Stimulated activated CD8-positive, alpha-beta memory T cell treated with anti-CD3 and anti-CD28 coated beads, Interleukin-4, amount 100 ng/mL, for 1 hour (primary cell): ENCODE data around the gene SELENOI.
"Not testable (repeated sequence)": the region's sequence is repeated elsewhere in the genome, so short reads cannot be mapped to it uniquely, and the experiment has no call there.

Experiments
- DNase-seq, 2 donors: peaks; one replicate each; pipeline ENCODE4 v3.0.0-alpha.2; 2020; ENCODE audit warnings: low read depth in 2 of 2, low spot score in 1 of 2

SELENOI gene

GRCh38 chr2:26345545-26346453 lies at the start of gene SELENOI:
SELENOI (plus strand) TSS chr2:26346143; CDS start chr2:26346233, 90 bp downstream.
- peak; percentile 99 for DNase-seq

- no peak for DNase-seq
Observed at GRCh38 chr2:26297061-26297460, 48.9 kb upstream of the SELENOI start.

- no peak for DNase-seq
Observed at GRCh38 chr2:26298286-26298637, 47.7 kb upstream of the SELENOI start.

- DNase-seq = no peak
Observed at GRCh38 chr2:26298638-26299393, 47.1 kb upstream of the SELENOI start.

- DNase-seq = no peak
Observed at GRCh38 chr2:26299471-26300101, 46.4 kb upstream of the SELENOI start.

- DNase-seq = no peak
Observed at GRCh38 chr2:26300234-26300925, 45.6 kb upstream of the SELENOI start.

GRCh38 chr2:26302846-26303245 lies 43.1 kb upstream of the SELENOI start:
- no peak for DNase-seq

- not testable (repeated sequence) for DNase-seq
Observed at GRCh38 chr2:26305094-26305493, 40.8 kb upstream of the SELENOI start.

- no peak for DNase-seq
Observed at GRCh38 chr2:26305540-26305939, 40.4 kb upstream of the SELENOI start.

GRCh38 chr2:26309921-26310320 lies 36.0 kb upstream of the SELENOI start:
- no peak for DNase-seq

GRCh38 chr2:26312471-26312870 lies 33.5 kb upstream of the SELENOI start:
- DNase-seq = no peak

GRCh38 chr2:26313446-26313845 lies 32.5 kb upstream of the SELENOI start:
- no peak for DNase-seq

- no peak for DNase-seq
Observed at GRCh38 chr2:26314243-26314642, 31.7 kb upstream of the SELENOI start.

GRCh38 chr2:26316041-26316440 lies 29.9 kb upstream of the SELENOI start:
- no peak for DNase-seq

- DNase-seq = no peak
Observed at GRCh38 chr2:26316845-26317244, 29.1 kb upstream of the SELENOI start.

GRCh38 chr2:26317377-26318105 lies 28.4 kb upstream of the SELENOI start:
- DNase-seq = no peak

GRCh38 chr2:26318950-26319349 lies 27.0 kb upstream of the SELENOI start:
- no peak for DNase-seq

GRCh38 chr2:26324479-26324878 lies 21.5 kb upstream of the SELENOI start:
- not testable (repeated sequence) for DNase-seq

GRCh38 chr2:26324903-26325302 lies 21.0 kb upstream of the SELENOI start:
- DNase-seq = no peak

- no peak for DNase-seq
Observed at GRCh38 chr2:26325851-26326250, 20.1 kb upstream of the SELENOI start.

GRCh38 chr2:26326514-26326913 lies 19.4 kb upstream of the SELENOI start:
- DNase-seq = no peak
